ELR (cell line): ENCODE data around the gene DUSP28.

Source experiments
- DNase-seq: peaks from one replicate; pipeline ENCODE4 v3.0.0-alpha.2; 2015; ENCODE audit warnings: low read depth

Gene DUSP28

DNA sequence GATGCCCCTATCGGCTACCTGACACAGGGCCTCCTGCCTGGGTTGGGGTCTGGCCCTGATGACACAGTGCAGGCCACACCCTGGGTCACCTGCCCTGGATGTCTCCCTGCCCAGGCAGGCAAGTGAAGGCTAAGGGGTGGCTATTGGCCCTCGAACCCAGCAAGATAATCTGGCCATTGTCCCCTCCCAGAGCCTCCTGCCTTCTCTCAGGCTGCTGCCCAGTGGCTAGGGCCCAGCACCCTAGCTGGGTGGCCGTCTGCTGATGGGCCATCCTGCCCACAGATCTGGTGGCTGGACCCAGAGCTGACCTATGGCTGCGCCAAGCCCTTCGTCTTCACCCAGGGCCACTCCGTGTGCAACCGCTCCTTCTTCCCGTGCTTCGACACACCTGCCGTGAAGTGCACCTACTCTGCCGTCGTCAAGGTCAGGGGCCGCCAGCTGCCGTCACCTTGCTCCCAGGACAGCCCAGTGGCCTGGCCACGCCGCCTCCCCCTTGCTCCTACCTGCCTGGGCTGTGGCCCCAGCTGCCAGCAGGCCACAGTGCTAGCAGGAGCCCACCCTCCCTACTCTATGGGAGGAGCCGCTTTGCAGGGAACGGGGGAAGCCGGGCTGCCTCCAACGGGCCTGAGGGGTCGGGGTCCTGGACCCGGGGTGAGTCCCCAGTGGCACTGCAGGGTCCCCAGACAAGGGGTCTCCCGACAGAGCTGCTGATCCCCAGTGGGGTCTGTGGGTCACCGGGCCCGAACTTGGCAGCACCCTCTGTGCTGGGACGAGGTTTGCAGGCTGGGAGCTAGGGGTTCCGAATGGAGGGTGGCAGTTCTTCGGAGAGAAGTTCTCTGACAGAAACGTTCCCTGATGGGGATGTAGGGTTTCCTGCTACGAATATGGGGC, 12.2 kb downstream of the DUSP28 start:
- DNase-seq = no peak

DNA sequence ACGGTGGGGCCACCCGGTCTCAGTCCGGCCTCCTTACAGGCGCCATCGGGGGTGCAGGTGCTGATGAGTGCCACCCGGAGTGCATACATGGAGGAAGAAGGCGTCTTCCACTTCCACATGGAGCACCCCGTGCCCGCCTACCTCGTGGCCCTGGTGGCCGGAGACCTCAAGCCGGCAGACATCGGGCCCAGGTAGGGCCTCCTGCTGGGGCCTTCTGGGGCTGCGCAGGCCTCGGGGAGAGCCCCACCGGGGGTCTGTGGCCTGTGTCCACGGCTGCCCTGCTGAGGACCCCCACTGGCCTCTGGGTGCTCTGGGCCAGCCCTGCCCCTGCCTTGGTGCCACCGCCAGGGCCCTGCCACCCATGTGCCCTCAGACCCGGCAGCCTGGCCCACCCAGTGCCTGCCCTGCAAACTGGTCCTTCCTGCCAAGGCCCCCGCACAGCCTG, 12.9 kb downstream of the DUSP28 start:
- no peak for DNase-seq

DNA sequence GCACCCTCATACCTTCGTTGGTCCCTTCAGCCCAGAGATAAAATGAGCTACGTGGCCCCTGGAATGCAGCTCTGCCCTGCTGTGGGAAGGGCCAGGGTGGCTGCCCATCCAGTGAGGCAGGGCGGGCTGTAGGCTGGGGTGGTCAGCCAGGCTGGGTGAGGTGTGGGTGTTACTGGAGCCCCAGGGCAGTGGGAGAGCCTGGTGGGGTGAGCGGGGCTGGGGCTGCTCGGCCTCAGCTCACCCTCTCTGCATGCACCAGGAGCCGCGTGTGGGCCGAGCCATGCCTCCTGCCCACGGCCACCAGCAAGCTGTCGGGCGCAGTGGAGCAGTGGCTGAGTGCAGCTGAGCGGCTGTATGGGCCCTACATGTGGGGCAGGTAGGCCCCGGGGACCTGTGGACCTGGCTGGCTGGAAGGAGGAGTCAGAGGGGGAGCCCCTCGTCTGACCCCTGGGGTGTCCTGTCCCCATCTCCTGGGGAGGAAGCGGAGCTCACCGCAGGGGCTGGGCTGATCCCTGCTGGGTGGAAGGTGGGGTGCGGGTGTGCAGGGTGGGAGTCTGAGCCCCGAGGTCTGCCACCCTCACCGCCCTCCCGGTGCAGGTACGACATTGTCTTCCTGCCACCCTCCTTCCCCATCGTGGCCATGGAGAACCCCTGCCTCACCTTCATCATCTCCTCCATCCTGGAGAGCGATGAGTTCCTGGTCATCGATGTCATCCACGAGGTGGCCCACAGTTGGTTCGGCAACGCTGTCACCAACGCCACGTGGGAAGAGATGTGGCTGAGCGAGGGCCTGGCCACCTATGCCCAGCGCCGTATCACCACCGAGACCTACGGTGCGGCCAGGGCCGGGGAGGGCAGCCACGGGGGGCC, 13.6 kb downstream of the DUSP28 start:
- no peak for DNase-seq

DNA sequence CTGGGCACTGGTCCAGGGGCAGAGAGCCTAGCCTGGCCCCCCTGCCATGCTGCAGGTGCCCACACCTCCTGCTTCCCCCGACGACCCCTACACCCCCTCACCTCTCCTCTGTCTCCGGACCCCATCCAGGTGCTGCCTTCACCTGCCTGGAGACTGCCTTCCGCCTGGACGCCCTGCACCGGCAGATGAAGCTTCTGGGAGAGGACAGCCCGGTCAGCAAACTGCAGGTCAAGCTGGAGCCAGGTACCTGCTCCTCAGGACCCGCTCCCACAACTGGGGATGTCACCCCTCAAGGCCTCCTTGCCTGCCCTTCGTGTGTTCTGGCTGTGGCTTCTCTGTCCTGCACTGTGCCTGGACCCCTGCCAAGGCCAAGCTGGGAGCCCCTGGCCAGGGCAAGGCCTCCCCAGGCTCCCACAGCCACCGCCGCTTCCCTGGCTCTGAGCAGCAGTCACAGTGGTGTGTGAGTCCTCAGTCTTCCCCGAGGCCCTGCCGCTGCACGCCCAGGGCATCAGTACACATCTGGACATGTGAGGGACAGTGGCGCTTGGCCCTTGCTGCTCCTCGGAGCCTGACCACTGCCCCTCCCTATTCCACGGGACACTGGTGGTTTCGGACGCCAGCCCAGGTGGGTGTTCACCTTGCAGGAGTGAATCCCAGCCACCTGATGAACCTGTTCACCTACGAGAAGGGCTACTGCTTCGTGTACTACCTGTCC, 14.4 kb downstream of the DUSP28 start:
- no peak for DNase-seq

DNA sequence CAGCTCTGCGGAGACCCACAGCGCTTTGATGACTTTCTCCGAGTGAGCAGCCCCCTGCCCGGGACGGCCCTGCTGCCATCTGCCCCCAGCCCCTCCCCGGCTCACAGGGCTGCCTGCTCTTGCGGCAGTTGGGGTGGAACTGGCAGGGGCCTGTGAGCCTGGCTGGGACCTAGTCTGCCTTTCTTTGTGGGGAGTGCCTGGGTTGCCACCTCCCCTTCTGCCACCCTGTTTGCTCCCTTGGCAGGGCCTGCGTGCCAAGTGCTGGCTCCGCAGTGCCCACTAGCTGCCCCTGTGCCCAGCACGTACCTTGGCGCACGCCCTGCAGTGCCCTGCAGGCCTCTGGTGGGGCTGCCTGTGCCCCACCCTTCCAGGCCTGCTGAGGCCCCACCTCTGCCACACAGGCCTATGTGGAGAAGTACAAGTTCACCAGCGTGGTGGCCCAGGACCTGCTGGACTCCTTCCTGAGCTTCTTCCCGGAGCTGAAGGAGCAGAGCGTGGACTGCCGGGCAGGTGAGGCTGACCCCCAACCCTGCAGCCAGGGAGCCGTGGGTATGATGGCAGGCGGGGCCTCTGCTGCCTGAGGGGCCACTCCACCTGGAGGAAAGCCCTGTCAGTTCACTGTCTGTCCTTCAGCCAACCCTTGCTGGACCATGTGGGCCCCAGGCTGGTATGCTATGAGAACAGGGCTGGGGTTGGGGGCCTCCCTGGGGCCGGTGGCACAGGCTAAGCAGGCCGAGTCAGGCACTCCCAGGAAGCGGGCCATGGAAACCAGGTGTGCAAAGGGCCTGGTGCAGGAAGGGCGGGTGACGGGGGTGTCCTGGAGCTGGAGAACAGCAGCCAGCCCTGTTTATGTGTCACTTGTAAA, 15.2 kb downstream of the DUSP28 start:
- no peak for DNase-seq

DNA sequence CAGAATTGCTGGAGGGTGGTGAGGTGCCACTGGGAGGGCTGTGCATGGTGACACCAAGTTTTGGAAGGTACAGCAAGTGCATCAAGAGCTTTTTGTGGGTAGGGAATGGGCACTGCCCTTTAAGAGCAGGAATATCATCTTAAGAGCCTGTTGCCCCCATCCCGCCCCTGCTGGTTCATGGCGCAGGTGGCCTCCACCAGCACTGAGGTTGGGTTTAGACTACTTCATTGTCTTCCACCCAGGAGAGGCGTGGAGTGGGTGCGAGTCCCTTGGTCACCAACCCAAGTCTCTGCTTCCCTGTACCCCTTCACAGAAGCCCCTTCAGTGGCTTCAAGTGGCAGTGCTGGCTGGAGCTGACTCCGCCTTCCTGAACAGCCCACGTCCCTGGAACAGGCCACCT, 15.9 kb downstream of the DUSP28 start:
- DNase-seq = no peak

DNA sequence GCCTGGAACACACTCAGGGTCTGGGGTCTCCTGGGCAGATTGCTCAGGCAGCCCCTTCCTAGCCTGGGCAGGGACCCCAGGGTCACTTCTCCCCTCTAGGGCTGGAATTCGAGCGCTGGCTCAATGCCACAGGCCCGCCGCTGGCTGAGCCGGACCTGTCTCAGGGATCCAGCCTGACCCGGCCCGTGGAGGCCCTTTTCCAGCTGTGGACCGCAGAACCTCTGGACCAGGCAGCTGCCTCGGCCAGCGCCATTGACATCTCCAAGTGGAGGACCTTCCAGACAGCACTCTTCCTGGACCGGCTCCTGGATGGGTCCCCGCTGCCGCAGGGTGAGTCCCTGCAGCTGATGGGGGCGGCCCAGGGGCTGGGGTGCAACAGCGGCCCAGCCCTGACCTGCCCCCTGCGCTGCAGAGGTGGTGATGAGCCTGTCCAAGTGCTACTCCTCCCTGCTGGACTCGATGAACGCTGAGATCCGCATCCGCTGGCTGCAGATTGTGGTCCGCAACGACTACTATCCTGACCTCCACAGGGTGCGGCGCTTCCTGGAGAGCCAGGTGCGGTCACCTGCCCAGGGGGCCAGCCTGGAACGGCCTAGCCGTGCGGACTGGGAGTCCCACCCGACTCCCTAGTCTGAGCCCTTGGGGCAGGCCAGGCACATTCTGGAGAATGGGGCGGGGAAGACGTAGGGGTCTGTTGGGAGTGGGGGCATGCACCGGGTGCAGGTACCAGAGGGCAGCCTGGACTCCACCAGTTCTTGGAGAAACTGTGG, 16.5 kb downstream of the DUSP28 start:
- no peak for DNase-seq

DNA sequence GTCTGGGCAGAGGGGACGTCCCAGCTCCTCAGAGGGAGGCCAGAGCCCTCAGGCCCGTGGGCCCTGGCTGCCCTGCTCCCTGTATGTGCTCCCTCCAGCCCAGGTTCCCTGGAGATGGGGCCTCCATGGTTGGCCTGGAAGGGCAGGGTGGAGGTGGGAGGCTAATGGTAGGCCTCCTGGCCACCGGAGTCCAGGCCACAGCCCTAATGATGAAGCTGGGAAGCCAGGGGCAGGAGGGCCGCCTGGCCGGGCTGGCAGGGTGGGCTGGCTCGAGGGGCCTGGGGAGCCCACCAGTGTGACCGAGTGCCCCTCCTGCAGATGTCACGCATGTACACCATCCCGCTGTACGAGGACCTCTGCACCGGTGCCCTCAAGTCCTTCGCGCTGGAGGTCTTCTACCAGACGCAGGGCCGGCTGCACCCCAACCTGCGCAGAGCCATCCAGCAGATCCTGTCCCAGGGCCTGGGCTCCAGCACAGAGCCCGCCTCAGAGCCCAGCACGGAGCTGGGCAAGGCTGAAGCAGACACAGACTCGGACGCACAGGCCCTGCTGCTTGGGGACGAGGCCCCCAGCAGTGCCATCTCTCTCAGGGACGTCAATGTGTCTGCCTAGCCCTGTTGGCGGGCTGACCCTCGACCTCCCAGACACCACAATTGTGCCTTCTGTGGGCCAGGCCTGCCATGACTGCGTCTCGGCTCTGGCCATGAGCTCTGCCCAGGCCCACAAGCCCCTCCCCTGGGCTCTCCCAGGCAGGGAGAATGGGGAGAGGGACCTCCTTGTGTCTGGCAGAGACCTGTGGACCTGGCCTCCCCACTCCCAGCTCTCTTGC, 17.3 kb downstream of the DUSP28 start:
- DNase-seq = no peak

DNA sequence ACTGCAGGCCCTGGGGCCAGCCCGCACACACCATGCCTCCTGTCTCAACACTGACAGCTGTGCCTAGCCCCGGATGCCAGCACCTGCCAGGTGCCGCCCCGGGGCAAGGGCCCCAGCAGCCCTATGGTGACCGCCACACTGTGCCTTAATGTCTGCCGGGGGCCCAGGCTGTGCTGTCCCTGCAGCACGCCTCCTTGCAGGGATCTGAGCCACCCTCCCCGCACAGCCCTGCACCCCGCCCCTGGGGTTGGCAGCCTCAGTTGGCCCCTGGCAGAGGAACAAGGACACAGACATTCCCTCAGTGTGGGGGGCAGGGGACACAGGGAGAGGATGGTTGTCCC, 17.9 kb downstream of the DUSP28 start:
- no peak for DNase-seq

DNA sequence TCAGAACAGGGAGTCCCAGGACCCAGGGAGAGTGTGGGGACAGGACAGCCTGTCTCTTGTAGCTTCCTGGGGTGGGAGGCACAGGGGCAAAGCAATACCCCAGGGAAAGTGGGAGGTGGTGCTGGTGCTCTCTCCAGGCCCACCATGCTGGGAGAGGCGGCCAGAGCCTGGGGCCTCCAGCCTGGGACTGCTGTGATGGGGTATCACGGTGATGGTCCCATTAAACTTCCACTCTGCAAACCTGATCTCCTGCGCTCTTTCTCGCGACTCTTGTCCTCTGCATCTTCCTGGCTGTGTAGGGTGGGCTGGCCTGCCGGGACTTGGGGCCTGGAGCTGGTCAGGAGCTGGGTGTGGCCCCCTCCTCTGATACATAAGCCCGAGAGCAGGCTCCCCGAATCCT, 18.3 kb downstream of the DUSP28 start:
- no peak for DNase-seq

DNA sequence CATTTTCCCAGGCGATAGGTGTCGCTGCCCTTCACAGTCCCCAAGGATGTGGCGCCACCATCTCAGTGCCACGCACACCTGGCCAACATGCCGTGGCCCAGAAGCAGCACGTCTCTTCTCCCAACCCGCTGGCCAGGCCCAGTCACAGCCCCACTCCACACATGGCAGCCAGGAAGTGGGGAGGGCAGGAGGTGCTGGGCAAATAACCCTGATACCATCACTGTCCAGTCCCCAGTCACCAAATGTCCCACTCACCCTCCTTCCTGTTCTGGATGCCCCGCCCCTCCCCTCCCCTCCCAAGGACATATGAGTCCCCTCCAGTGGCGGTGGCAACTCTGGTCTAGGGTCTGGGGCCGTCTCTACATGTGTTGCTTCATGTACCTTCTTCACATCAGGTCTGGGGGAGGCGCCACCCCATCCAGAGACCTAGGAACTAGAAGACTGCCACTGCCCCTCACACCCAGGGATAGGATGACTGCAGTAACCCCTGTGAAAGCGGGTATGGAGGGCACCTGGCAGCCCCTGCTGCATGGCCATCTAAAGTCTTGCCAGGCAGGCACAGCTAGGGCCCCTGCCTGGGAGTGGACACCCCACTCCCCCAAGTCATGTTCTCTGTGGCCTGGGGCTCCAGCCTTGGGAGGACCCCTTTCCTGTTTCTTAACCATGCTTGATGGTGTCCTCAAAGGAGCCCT, 19.1 kb downstream of the DUSP28 start:
- DNase-seq = no peak

DNA sequence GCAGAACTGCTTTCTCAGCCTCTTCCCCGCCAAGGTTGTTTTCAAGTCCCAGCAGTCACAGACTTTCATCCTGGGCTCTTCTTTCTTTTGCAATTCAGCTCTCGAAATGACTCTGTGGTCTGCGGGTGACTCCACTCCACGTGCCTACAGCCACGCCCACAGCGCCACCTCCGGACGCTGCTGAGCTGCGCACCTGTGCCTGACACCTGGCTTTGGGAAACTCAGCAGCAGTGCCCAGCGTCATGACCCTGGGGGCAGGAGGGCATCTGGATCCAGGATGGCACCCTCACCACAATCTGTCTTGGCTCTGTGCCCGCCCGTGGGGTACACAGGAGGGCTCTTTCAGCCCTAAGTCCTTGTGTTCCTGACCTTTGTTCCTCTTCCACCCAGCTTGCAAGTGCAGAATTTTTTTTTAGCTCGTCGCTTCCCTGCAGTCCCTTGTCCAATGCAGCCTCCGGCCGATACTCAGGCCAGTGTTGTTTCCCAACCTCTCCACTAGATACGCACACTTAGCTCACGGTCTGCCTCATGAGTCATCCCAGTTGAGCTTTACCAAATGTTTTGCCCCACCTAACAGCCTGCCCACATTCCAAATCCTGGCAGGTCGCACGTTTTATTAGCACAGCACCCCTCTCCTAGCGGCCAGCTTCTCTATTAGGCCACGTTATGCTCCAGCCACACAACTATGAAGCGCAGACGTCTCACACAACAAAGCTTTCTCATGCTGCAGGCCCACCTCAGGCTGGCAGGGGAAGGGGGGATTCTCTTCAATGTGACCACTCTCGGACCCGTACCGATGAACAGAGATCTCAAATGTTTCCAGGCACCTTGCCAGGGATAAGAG, 19.8 kb downstream of the DUSP28 start:
- DNase-seq = peak; percentile 92

DNA sequence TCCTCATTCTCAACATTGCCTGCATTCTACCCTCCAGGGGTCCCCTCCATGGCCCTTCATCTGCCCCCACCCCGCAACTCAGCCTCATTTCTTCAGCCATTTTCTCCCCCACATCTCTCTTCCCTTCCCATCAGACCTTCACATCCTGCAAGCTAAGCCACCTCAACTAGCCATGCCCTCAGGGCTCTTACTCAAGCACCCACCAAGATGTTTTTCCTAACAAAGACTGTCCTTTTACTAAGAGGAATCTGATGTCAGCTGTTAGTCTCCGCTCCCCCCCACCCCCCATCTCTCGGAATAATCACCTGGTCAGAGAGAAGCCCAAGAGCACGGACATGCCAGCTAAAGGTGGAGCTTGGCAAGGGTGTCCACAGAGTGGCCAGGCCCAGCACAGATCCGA, 21.7 kb downstream of the DUSP28 start:
- DNase-seq = peak; percentile 78

DNA sequence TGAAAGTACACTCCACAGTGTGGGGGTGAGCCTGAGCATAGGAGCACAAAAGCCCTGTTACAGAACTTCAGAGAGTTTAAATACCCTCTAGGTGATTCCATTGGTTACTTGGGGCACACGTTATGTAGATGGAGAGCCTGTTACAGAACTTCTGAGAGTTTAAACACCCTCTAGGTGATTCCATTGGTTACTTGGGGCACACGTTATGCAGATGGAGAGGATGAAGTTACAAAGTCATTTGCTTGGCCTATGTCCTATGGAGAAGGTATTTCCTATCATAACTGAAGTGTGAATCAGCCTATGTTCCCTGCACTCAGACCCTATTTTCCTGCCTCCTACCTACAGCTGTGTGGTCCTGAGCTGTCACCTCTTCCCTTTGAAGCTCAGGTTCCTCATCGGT, 22.6 kb downstream of the DUSP28 start:
- DNase-seq = peak; percentile 65

DNA sequence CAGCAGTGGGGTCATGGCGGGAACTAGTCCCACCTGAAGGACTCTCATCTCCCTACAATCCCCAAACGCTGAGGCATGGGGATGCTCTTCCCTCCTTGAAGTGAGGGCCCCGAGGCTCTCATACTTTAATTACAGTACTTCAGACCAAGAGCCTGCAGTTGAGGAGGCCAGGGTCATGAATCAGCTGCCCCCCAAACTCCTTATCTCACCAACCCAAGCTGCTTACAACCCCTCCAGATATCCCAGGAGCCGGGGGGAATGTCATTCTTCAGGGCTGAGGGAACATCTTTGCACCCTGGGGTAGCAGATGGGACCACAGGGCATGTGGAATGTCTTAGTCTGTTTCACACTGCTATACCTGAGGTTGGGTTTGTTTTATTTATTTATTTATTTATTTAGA, 23.6 kb downstream of the DUSP28 start:
- DNase-seq = no peak

DNA sequence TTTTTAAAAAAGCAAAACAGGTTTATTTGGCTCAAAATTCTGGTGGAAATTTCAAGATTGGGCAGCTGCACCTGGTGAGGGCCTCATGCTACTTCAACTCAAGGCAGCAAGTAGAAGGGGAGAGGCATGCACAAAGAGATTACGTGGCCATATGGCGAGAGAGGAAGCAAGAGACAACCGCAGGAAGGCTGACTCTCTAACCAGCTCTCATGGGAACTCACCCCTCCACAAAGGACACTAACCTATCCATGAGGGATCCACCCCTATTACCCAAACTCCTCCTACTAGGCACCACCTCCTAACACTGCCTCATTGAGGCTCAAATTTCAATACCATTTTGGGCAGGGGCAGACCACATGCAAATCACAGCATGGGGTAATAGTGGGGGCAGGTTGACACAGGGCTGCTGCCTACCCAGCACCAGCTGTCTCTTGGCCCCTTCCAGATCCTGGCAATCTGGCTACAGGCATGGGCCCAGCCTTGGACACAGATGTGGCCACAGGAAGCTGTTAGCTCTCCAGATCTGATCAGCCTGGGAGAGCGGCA, 24.4 kb downstream of the DUSP28 start:
- DNase-seq = peak; percentile 21

DNA sequence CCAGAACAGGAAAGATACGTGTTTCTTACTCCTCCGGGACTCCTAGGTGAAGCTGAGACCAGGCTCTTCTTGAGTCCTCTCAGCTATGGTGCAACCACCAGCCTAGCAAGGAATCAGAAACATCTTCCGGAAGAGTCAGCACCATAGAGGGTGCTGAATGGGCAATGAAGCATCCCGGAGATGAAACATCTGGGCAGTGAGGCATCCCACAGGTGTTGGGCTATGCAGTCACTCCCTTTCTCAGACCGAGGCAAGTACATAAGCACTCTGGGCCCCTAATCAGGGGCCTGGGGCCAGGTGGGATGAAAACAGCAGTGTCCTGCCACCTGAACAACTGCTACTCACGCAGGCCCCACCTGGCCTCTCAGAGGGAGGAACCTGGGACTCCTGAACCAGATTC, 24.9 kb downstream of the DUSP28 start:
- DNase-seq = no peak

DNA sequence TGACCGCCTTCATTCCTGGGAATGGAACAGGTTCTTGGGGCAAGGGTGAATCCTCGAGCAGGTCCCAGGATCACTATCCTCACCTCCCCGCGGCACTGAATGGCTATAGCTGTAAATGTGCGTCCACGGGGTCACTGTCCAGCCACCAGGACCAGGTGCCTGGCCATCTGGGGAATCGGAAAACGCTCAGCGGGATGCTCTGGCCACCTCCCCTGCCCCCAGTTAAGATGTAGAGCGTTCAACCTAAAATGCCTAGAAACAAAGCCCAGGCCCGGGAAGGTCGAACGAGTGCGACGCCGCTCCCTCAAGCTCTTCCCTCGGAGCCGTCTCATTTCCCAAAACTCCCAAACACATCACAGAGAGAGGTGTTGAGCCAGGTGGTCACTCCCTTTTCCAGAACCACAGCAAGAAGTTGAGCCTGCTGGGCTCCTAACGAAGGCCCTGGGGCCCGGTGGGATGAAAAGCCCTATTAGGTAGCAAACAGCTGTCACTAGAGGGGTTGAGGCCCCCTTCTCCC, 25.6 kb downstream of the DUSP28 start:
- DNase-seq = no peak
